GM12878 (cell line): Measurements from ENCODE around the gene EXOSC2.

Experiments used
- NBN ChIP-seq: fragments of 450-650 bp; IDR thresholded peaks from 2 replicates; pipeline ENCODE4 v1.6.1; 2016
- ZZZ3 ChIP-seq: IDR thresholded peaks from 2 replicates; pipeline ENCODE4 v1.6.1; 2011; ENCODE audit warnings: low read depth; ENCODE audit not compliant: control insufficient read depth, insufficient read length
- TF ChIP-seq, protein P1 (sequence below): IDR thresholded peaks from 2 replicates; pipeline ENCODE4 v1.6.1; 2012; ENCODE audit warnings: low read depth, low read length, improper control_type of control experiment

DNA sequence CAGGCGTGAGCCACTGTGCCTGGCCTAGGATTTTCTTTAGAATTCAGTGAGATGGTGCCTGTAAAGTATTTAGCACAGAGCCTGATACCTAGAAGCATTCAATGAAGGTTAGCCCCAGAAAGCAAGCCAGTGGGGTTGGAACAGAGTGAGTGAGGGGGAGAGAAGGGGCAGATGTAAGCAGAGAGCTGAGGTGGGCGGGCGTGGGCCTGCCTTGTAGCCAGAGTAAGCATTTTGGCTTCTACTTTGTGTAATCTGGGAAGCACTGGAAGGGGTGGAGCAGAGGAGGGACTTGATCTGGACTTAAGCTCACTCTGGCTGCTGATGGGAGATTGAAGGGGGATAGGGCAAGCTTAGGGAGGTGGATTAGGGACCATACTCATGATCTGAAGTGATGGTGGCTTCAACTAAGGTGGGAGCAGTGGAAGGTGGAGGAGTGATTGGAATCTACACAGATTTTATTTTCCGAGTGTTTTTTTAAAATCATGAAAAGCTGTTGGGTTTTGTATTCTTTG is 2.6 kb downstream of the EXOSC2 start:
- no peak for TF ChIP-seq NBN
- no peak for TF ChIP-seq ZZZ3
- TF ChIP-seq, protein P1, sequence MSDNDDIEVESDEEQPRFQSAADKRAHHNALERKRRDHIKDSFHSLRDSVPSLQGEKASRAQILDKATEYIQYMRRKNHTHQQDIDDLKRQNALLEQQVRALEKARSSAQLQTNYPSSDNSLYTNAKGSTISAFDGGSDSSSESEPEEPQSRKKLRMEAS: no peak
